ENCODE measurements around the gene MSRB1.
A peak's percentile ranks its signal among the peaks of the same experiment; 100 is the strongest.

Gene MSRB1, protein sequence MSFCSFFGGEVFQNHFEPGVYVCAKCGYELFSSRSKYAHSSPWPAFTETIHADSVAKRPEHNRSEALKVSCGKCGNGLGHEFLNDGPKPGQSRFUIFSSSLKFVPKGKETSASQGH

DNA sequence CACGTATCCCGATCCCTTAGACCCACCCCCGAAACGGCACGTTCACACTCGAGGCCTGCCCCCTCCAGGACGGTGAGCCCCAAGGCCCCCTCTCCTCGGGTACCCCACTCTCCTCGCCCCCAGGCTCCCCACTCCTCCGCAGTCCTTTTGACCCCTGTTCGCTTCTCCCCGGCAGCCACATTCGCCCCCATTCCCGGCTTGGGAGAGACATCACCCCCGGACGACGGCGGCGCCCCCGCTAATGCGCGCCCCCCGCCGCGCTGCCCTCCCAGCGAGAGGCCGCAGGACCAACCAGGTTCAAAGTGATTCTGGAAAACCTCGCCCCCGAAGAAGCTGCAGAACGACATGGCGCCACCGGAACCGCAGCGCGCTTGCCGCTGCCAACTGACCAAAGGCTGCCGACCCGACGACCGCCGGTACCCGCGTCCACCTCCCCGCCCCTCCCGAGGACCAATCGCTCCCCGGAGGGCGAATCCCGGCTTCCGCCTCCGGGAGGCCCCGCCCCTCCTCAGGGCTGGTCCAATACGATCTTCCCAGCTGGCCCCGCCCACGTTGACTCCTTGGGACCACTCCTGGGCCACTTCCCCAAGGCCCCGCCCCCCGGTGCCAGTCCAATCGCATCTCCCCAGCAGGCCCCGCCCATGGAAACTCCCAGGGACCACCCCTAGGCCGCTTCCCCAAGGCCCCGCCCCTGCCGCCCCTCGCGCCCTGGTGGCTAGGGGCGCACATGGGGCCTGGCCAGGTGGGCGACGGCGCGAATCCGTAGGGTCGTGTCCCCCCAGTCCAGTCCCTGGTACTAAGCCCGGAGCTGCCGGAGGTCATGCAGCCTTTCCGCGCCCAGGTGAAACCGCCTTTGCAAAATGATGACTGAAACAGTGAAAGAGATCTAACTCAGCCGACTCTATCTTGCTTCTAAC lies at the start of gene MSRB1:
Gene MSRB1, minus strand, starts transcription at position 390 of the 917 bp plus-strand sequence. Its CDS starts 43 bp downstream, at position 347.
- peak; percentile 97 for DNase-seq (ENCODE audit: low read depth, low spot score)

- peak; percentile 94 for DNase-seq (ENCODE audit: low read depth, low spot score)
These were observed 49.1 kb upstream of the MSRB1 start for GRCh38 chr16:1991948-1992703.

DNA sequence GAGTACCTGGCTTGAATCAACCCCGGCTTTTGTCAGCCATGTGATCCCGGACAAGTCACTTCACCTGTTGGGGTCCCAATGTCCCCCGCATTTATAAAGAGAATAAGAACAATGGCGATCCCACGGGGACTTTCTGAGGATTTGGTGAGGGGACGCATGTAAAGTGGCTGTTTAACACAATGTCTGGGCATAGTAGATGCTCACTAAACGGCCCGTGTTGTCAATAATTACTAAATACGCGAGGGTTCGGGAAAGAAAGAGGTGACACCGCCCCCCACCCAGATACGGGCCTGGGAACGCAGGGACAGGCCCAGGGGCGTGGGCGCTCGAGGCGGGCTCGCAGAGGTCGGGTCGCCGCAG lies 48.6 kb upstream of the MSRB1 start:
- DNase-seq (ENCODE audit: low read depth, low spot score) = no peak

- no peak for DNase-seq (ENCODE audit: low read depth, low spot score)
These were observed 48.1 kb upstream of the MSRB1 start for GRCh38 chr16:1991135-1991551.

- no peak for DNase-seq (ENCODE audit: low read depth, low spot score)
These were observed 47.5 kb upstream of the MSRB1 start for GRCh38 chr16:1990351-1991134.

DNA sequence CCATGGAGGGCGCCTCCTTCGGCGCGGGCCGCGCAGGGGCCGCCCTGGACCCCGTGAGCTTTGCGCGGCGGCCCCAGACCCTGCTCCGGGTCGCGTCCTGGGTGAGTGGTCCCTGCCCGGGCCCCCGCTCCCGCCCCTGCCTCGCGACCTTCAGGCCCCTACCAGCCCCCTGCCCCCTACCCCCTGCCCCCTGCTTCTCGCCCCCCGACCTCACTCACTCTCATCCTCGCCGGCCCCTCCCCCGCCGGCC lies 47.0 kb upstream of the MSRB1 start:
- DNase-seq (ENCODE audit: low read depth, low spot score) = no peak

DNA sequence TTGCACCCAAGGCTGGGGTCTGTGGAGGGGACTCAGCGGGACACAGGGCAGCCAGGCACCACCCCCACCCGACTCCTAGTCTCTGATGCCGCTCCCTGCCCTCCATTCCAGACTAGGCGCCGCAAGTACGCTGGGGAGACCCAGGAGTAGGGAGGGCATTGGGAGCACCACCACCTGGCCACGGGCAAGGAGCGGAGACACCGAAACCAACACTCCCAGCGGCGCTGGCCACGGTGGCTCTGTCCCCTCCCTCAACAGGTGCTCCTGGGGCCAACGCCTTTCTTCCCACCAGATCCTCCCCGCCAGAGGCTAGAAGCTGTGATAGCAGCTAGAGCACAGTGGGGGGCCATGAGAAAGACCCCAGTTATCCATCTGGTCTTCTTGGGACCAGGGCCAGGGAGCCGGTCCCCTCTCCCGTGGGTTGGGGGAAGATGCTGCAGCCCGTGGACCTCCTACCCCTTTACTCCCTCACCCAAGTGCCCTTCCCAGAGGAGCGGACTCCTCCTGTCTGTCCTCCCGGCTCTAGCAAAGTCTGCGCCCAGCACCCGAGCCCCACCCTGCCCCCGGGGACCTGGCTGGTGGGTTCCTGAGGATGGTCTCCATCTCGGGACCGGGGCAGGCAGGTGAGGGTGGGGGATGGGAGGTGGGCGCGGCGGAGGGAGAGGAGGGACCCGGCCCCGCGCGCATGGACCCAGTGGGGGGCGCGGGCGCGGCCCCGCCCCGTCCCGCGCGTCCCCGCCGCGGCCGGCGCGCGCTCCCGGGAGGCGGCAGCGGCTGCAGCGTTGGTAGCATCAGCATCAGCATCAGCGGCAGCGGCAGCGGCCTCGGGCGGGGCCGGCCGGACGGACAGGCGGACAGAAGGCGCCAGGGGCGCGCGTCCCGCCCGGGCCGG lies 46.5 kb upstream of the MSRB1 start, which contains the start of gene SYNGR3:
Gene SYNGR3, plus strand, starts transcription at position 762 of the 892 bp plus-strand sequence. CDS start 133 bp downstream, outside the sequence.
- DNase-seq (ENCODE audit: low read depth, low spot score) = no peak

GRCh38 chr16:1987198-1987597 lies 44.2 kb upstream of the MSRB1 start:
- no peak for DNase-seq (ENCODE audit: low read depth, low spot score)

DNA sequence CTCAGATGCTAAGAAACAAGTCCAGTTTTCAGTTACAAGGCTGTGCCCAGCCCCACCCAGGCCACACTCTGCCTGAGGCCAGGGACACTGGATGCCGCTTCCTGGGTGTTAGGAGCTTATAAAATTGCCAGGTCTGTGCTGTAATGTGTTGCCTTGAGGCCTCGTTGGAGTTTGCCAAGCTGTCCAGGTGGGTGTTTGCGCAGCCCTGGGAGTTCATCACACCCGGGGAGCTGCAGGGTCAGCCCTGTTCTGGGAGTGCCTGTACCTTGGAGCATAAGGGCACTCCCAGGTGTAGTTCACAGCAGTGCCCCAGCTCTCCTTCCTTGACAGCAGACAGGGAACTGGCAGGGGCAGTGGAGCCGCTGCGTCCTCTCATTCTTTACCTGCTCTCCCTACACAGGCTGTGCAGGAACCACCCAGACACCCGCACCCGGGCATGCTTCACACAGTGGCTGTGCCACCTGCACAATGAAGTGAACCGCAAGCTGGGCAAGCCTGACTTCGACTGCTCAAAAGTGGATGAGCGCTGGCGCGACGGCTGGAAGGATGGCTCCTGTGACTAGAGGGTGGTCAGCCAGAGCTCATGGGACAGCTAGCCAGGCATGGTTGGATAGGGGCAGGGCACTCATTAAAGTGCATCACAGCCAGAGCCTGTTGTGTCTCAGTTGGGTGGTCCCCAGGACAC lies 42.6 kb upstream of the MSRB1 start:
- DNase-seq (ENCODE audit: low read depth, low spot score) = no peak

GRCh38 chr16:1984347-1985225 lies 41.6 kb upstream of the MSRB1 start:
- no peak for DNase-seq (ENCODE audit: low read depth, low spot score)

GRCh38 chr16:1983544-1984346 lies 40.7 kb upstream of the MSRB1 start, which contains the start of gene GFER:
Gene GFER (plus strand): TSS chr16:1984193. CDS start chr16:1984219, 26 bp downstream.
- no peak for DNase-seq (ENCODE audit: low read depth, low spot score)

- DNase-seq (ENCODE audit: low read depth, low spot score) = no peak
These were observed 40.1 kb upstream of the MSRB1 start for GRCh38 chr16:1982991-1983543.

DNA sequence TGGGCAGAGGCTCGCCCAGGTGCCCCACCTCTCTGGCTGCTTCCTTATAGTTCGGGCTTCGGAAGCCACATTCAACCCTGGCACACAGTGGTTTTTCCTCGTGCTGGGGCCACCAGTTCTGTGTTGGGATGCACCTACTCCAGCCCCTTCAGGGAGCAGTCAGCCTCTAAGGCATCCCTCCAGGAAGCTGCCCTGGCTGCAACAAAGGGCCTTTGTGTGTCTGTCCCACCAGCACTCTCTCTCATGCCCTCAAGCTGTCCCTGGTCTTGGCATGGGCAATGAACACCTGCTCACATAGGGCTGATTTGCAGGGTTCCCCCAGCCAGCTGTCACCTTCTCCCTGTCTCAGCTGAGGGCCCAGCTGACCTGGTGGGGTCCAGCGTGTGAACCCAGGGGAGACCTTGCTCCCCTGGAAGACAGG lies 39.0 kb upstream of the MSRB1 start:
- no peak for DNase-seq (ENCODE audit: low read depth, low spot score)

DNA sequence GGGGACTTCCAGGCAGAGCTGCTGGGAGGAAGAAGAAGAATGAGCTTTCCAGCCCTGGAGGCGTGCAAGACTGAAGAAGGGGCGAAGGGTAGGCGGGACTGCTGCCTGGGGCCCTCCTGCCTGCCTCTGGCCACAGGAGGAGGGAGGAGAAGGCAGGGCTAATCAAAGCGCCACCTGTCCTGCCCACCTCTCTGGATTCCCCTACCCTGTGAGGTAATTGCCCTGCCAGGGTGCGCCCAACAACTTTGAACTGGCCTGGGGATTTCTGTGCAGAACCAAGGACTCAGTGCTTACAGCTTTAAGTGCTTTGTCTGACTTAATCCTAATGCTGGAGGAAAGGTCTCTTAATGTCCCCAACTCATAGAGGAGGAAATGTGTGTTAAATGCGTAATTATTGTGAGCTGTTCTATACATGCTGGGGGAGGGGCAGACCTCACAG lies 38.4 kb upstream of the MSRB1 start, which contains the start of gene NOXO1:
Gene NOXO1, minus strand, starts transcription at position 72 of the 439 bp plus-strand sequence. CDS start 290 bp downstream, outside the sequence.
- no peak for DNase-seq (ENCODE audit: low read depth, low spot score)

DNA sequence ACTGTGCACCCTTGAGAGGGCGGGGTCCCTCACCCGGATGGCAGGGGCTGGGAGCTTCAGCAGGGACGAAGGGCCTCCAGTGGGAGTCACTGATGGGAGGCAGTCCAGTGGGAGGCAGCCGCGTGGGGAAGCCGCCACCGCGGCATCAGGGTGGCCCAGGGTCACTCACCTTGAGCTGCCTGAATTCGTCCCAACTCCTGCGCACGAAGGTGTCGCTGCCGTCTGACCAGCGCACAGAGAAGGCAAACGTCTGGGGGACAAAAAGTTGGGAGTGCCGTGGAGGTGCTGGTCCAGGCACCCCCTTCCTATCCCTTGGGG lies 37.7 kb upstream of the MSRB1 start:
- DNase-seq (ENCODE audit: low read depth, low spot score) = no peak

- DNase-seq (ENCODE audit: low read depth, low spot score) = no peak
These were observed 37.2 kb upstream of the MSRB1 start for GRCh38 chr16:1980030-1980769.
